HEK293 (cell line): ENCODE data around the gene STEAP4.

Experiments
- ATF2 ChIP-seq: fragments of 450-650 bp; formaldehyde crosslinking; IDR thresholded peaks from 2 replicates; pipeline ENCODE4 v1.5.1; 2016; ENCODE audit warnings: missing biosample characterization, missing genetic modification characterization, low read depth
- SP3 ChIP-seq: fragments of 450-650 bp; formaldehyde crosslinking; IDR thresholded peaks from 2 replicates; pipeline ENCODE4 v1.5.1; 2016; ENCODE audit warnings: missing biosample characterization, missing genetic modification characterization
- ZNF112 ChIP-seq: fragments of 450-650 bp; formaldehyde crosslinking; IDR thresholded peaks from 2 replicates; pipeline ENCODE4 v1.5.0; 2017; ENCODE audit warnings: missing biosample characterization, missing genetic modification characterization
- ZNF423 ChIP-seq: fragments of 450-650 bp; formaldehyde crosslinking; IDR thresholded peaks from 2 replicates; pipeline ENCODE4 v1.5.1; 2016; ENCODE audit warnings: missing biosample characterization, missing genetic modification characterization
- ZNF501 ChIP-seq: fragments of 450-650 bp; formaldehyde crosslinking; IDR thresholded peaks from 2 replicates; pipeline ENCODE4 v1.5.1; 2016; ENCODE audit warnings: missing biosample characterization, missing genetic modification characterization
- ZNF639 ChIP-seq: fragments of 450-650 bp; formaldehyde crosslinking; IDR thresholded peaks from 2 replicates; pipeline ENCODE4 v1.5.1; 2016; ENCODE audit warnings: missing biosample characterization, missing genetic modification characterization
- ZNF776 ChIP-seq: fragments of 450-650 bp; formaldehyde crosslinking; IDR thresholded peaks from 2 replicates; pipeline ENCODE4 v1.5.0; 2017; ENCODE audit warnings: missing biosample characterization, missing genetic modification characterization, borderline replicate concordance

GRCh38 chr7:88305044-88305443, 1.6 kb downstream of the STEAP4 start:
- TF ChIP-seq ZNF776 (tag by site-specific recombination) (no peak), ZNF501 (tag by site-specific recombination) (no peak), ATF2 (no peak), SP3 (tag by site-specific recombination) (no peak), ZNF423 (tag by site-specific recombination) (no peak), ZNF639 (tag by site-specific recombination) (no peak), ZNF112 (tag by site-specific recombination) (no peak)
